SK-N-SH (cell line): Measurements from ENCODE around the gene SLC27A3. TPM values are rescaled to one million over a fixed set of nuclear protein-coding genes. Genes with fewer than 3 reads are reported as not detected.

ENCODE experiments used
- CTCF ChIP-seq: fragments of 200-600 bp; sonication (generic); IDR thresholded peaks from 2 replicates; pipeline ENCODE4 v1.6.1; 2017; ENCODE audit warnings: antibody characterized with exemption, mild to moderate bottlenecking, moderate library complexity
- ELF1 ChIP-seq: IDR thresholded peaks from 2 replicates; pipeline ENCODE4 v1.4.0; 2012
- EZH2phosphoT487 ChIP-seq: fragments of 200-600 bp; sonication (generic); IDR thresholded peaks from 2 replicates; pipeline ENCODE4 v1.6.1; 2017; ENCODE audit warnings: low read depth, mixed run types, mild to moderate bottlenecking, antibody characterized with exemption, moderate library complexity, borderline replicate concordance
- FOSL2 ChIP-seq: IDR thresholded peaks from 2 replicates; pipeline ENCODE4 v1.4.0; 2012; ENCODE audit warnings: low read depth, mild to moderate bottlenecking, moderate library complexity, borderline replicate concordance
- FOXJ3 ChIP-seq: sonication (generic); formaldehyde crosslinking; IDR thresholded peaks from 2 replicates; pipeline ENCODE4 v1.5.1; 2020; ENCODE audit warnings: mild to moderate bottlenecking, missing genetic modification reagents
- GATA2 ChIP-seq: sonication (generic); formaldehyde crosslinking; IDR thresholded peaks from 2 replicates; pipeline ENCODE4 v1.5.0; 2020; ENCODE audit warnings: mild to moderate bottlenecking, missing genetic modification reagents
- IRF3 ChIP-seq: fragments of 150-350 bp; IDR thresholded peaks from 2 replicates; pipeline ENCODE4 v1.6.1; 2016; ENCODE audit warnings: mild to moderate bottlenecking, low read depth, low read length
- JUND ChIP-seq: IDR thresholded peaks from 2 replicates; pipeline ENCODE4 v1.4.0; 2012
- MEF2A ChIP-seq: IDR thresholded peaks from 2 replicates; pipeline ENCODE4 v1.4.0; 2012; ENCODE audit warnings: low read depth, borderline replicate concordance
- MXI1 ChIP-seq: IDR thresholded peaks from 2 replicates; pipeline ENCODE4 v1.6.1; 2012; ENCODE audit warnings: mild to moderate bottlenecking, low read depth, low read length, improper control_type of control experiment
- NFIC ChIP-seq: IDR thresholded peaks from 2 replicates; pipeline ENCODE4 v1.4.0; 2012; ENCODE audit warnings: borderline replicate concordance
- NRF1 ChIP-seq: IDR thresholded peaks from 2 replicates; pipeline ENCODE4 v1.6.1; 2012; ENCODE audit warnings: low read depth, mild to moderate bottlenecking, low read length
- POLR2AphosphoS5 ChIP-seq: IDR thresholded peaks from 2 replicates; pipeline ENCODE4 v1.6.1; 2012; ENCODE audit warnings: low read depth, low read length
- RAD21 ChIP-seq: IDR thresholded peaks from 2 replicates; pipeline ENCODE4 v1.6.1; 2012; ENCODE audit warnings: mild to moderate bottlenecking, low read length
- RFX5 ChIP-seq: IDR thresholded peaks from 2 replicates; pipeline ENCODE4 v1.6.1; 2012; ENCODE audit warnings: mild to moderate bottlenecking, improper control_type of control experiment, low read length
- SMC3 ChIP-seq: IDR thresholded peaks from 2 replicates; pipeline ENCODE4 v1.6.1; 2012; ENCODE audit warnings: low read depth, low read length, improper control_type of control experiment
- YY1 ChIP-seq: IDR thresholded peaks from 2 replicates; pipeline ENCODE4 v1.4.0; 2012; ENCODE audit warnings: low read depth, mild to moderate bottlenecking
- polyA plus RNA-seq, 3 experiments: library from polyadenylated mRNA; depleted of rRNA; stranded (reverse); fragments of >200 nt; gene quantifications; 2 replicates each; pipeline ENCODE4 v1.2.3, GENCODE V29; 2012
- TF ChIP-seq, protein P1 (sequence below): IDR thresholded peaks from 2 replicates; pipeline ENCODE4; 2012
- TF ChIP-seq, protein P2 (sequence below): fragments of 150-350 bp; IDR thresholded peaks from 2 replicates; pipeline ENCODE4 v1.6.1; 2017; ENCODE audit warnings: antibody characterized with exemption, low read length, low read depth, borderline replicate concordance
- TF ChIP-seq, protein P3 (sequence below): IDR thresholded peaks from 2 replicates; pipeline ENCODE4 v1.4.0; 2012; ENCODE audit warnings: low read depth, borderline replicate concordance
- TF ChIP-seq, protein P4 (sequence below): IDR thresholded peaks from 2 replicates; pipeline ENCODE4 v1.4.0; 2012; ENCODE audit warnings: low read depth

Gene SLC27A3
- polyA plus RNA-seq, 1 of the 3 experiments (the other 2 are of a cell fraction) = 9.0 TPM

DNA sequence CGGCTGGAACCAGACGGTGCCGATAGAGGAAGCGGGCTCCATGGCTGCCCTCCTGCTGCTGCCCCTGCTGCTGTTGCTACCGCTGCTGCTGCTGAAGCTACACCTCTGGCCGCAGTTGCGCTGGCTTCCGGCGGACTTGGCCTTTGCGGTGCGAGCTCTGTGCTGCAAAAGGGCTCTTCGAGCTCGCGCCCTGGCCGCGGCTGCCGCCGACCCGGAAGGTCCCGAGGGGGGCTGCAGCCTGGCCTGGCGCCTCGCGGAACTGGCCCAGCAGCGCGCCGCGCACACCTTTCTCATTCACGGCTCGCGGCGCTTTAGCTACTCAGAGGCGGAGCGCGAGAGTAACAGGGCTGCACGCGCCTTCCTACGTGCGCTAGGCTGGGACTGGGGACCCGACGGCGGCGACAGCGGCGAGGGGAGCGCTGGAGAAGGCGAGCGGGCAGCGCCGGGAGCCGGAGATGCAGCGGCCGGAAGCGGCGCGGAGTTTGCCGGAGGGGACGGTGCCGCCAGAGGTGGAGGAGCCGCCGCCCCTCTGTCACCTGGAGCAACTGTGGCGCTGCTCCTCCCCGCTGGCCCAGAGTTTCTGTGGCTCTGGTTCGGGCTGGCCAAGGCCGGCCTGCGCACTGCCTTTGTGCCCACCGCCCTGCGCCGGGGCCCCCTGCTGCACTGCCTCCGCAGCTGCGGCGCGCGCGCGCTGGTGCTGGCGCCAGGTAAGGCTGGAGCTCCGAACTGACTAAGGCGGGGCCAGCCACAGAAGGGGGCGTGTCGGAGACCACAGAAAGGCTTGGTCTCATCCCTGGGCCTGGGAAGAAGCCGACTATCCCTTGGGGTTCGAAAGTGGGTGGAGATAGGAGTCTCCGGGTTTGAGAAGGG, 486 bp downstream of the SLC27A3 start (continued):
- TF ChIP-seq EZH2phosphoT487 (no peak), POLR2AphosphoS5 (no peak; the same call in 1 of the 2 replicates), CTCF (0 out of 2 replicates have a peak, but pooled peaks have one; percentile 7), ELF1 (no peak), FOXJ3 (CRISPR knock-in tag) (no peak), NRF1 (peak; percentile 44), MEF2A (no peak), NFIC (no peak), JUND (no peak), YY1 (no peak), MXI1 (peak; percentile 16; the same call in 1 of the 2 replicates), IRF3 (no peak), RAD21 (no peak), RFX5 (no peak), FOSL2 (no peak), GATA2 (CRISPR knock-in tag) (no peak), SMC3 (no peak)
- TF ChIP-seq, protein P1, sequence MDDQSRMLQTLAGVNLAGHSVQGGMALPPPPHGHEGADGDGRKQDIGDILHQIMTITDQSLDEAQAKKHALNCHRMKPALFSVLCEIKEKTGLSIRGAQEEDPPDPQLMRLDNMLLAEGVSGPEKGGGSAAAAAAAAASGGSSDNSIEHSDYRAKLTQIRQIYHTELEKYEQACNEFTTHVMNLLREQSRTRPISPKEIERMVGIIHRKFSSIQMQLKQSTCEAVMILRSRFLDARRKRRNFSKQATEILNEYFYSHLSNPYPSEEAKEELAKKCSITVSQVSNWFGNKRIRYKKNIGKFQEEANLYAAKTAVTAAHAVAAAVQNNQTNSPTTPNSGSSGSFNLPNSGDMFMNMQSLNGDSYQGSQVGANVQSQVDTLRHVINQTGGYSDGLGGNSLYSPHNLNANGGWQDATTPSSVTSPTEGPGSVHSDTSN = no peak
- TF ChIP-seq, protein P2, sequence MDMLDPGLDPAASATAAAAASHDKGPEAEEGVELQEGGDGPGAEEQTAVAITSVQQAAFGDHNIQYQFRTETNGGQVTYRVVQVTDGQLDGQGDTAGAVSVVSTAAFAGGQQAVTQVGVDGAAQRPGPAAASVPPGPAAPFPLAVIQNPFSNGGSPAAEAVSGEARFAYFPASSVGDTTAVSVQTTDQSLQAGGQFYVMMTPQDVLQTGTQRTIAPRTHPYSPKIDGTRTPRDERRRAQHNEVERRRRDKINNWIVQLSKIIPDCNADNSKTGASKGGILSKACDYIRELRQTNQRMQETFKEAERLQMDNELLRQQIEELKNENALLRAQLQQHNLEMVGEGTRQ = no peak
- TF ChIP-seq, protein P3, sequence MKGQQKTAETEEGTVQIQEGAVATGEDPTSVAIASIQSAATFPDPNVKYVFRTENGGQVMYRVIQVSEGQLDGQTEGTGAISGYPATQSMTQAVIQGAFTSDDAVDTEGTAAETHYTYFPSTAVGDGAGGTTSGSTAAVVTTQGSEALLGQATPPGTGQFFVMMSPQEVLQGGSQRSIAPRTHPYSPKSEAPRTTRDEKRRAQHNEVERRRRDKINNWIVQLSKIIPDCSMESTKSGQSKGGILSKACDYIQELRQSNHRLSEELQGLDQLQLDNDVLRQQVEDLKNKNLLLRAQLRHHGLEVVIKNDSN = no peak
- TF ChIP-seq, protein P4, sequence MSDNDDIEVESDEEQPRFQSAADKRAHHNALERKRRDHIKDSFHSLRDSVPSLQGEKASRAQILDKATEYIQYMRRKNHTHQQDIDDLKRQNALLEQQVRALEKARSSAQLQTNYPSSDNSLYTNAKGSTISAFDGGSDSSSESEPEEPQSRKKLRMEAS = peak; percentile 46; the same call in 1 of the 2 replicates
